NK-92 (cell line): Measurements from ENCODE around the gene PHC1.
"Not testable (repeated sequence)": the region's sequence is repeated elsewhere in the genome, so short reads cannot be mapped to it uniquely, and the experiment has no call there.

Source experiments
- DNase-seq: peaks from one replicate; lab custom pipeline; 2025; ENCODE audit not compliant: unreplicated experiment; lab: John Stamatoyannopoulos, UW

Gene PHC1

DNA sequence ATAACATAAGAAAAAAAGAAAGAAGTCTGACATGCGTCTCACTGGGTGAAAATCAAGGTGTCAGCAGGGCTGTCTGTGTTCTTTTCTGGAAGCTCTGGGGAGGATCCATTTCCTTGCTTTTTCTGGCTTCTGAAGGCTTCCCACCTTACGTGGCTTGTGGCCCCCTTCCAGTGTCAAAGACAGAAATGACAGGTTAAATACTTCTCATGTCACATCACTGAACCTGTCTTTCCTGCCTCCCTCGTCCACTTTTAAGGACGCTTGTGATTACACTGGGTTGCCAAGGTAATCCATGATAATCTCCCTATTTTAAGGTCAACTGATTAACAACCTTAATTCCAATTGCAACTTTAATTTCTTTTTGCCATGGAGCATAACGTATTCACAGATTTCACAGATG lies 4.6 kb upstream of the PHC1 start:
- no peak for DNase-seq

DNA sequence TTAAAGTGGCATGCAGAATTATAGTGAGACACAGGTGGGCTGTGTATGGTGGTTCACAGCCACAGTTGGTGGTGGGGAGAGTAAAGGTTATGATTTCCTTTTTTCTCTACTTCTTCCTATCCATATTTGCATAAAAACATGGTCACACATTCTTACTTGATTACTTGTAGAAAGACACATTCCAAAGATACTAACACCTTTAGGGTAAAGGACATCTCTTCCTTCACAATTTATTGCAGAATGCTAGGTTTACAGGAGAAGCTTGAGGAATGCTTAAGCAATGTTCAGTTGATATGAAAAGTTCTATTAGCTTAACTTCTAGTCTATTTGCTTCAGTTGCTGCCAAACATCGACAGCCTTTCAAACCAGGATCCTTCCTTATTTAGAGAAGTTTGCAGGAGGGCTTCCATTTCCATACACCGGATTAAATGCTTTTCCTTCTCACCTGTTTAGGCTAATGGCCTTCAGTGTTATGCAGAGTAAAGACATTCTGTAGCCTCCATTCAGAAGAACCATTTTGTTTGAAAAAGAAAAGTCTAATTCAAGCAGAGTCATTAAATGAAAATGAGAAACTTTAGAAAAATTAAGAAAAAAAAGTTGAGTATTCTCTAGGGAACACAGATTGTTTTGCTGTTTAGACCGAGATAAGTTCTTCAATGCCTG lies 2.6 kb upstream of the PHC1 start:
- no peak for DNase-seq

DNA sequence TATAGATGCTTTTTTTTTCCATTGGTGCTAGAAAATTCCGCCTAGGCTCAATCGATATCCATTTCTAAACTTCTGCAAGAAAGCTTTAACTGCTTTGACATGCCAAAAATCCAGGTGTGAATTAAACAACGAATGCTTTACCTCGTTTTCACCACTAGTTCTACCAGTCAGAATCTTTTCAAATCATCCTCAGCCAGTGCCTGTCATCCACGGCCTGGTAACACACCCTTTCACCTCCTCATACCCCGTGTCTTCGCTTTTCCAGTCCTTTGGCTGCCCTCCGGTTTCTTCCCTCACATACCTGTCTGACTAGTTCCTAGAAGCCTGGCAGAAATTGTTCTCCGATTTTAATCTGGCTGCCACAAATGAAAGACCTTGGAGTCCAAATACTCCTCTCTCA lies 1.4 kb upstream of the PHC1 start:
- DNase-seq: no peak

DNA sequence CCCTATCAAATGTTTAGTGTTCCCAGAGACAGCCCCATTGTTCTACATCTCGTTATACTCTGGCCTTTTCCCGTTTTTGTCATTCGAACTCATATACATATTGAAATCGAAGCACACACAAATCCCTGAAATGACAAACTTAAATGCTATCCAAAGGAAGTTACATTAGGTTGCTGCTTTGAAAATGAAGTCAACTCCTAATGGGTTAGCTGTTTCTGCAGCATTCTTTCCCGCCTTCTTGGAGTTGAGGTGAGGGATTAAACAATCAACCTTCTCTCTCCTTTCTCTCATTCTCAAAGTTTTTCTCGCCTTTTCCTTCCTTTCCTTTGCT lies 642 bp upstream of the PHC1 start:
- no peak for DNase-seq

DNA sequence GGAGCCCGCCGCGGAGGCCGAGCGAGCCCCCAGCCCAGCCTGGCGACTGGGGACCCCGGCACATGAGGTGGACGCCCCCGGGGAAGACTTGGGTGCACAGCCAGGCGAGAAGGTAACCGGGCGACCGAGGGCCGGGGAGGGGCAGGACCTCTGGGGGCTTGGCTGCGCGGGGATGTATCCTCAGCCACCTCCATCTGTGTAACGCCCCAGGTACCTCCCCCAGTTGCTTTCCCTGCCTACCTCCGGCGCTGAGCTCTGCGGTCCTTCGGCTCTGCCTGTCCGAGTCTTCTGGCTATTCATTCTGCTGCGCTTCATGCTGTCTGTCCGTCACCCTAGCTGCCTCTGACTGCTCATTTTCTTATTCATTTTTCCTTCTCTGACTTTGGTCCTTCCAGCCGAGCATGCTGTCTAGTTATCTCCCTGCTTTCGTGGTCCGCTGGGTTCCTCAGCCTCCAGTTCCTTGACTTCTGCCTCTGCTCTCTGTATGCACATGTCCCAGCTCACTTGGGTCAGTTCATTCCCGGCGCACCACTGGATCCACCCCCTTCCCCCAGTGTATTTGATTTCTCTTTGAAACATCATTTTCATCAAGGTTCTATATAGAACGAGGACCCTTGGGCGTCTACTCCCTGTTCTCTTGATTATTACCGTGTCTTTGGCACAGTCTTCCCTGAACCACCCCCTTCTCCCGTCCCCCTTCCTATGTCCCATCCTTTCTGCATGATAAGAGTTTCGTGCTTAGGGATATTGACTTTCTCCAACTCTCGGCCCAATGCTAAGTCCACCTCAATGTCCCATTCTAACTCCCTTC lies 612 bp downstream of the PHC1 start:
- no peak for DNase-seq

DNA sequence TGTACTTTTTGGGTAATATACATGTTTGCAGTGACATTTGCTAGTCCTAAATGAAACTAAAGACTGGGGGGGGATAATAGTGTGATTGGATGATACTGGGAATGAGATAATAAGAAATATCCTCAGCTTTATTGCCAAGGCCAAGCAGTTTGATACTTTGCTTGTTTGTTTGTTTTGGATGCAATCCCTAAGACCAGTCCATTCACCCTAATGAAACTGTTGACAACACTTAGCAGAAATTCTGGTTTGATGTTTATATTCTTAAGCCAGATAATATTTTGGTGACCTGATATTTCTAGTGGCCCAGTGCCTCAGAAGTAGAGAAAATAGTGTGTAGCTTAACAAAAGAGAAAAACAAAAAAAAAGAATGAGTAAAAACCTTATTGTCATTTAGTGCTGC lies 1.8 kb downstream of the PHC1 start:
- DNase-seq: no peak

DNA sequence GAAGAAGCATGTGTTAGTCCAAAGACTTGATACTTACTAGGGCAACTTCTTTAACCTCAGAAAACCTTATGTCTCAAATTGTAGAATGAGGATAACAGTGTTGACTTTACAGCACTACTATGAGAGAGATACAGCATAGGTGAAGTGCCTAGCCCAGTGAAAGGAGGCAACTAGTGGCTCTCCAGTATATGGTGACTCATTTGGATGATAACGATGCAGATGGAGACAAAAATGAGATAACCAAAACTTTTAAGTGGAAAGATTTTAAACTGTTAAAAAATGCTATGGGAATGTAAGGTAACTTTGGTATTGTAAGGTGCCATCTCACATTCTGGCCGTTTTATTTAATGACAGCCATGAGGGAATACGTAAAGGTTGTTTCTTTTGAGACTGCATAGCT lies 2.7 kb downstream of the PHC1 start:
- no peak for DNase-seq

DNA sequence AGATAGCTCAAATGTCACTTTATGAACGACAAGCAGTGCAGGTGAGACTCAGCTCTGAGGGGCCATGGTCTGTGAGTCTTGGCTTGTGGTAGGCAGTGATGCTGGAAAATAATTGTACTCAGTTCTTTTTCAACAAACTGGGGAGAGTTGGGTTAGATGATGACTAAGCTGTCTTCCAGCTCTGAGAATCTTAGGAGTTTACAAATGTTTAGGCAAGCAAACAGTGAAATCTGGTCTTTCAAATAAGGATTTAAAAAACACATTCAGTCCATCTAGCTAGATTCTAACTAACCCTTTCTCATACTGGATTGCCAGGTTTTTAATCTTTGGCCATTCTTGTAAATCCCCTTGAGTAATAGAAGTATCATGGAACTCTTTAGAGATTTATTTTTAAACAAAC lies 3.4 kb downstream of the PHC1 start:
- DNase-seq: no peak

DNA sequence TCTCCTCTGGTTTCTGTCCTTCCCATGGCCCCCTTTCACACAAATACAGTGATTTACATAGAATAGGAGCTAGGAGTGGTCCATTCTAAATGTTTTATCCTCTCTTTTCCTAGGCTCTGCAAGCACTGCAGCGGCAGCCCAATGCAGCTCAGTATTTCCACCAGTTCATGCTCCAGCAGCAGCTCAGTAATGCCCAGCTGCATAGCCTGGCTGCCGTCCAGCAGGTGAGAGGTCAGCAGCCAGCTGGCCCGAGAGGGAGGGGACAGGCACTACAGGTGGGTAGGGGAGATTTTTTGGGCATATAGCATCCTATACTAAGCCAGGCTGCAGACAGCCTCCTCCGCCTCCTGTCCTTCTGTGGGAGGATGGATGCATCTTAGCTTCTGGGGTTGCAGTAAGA lies 5.3 kb downstream of the PHC1 start:
- not testable (repeated sequence) for DNase-seq

DNA sequence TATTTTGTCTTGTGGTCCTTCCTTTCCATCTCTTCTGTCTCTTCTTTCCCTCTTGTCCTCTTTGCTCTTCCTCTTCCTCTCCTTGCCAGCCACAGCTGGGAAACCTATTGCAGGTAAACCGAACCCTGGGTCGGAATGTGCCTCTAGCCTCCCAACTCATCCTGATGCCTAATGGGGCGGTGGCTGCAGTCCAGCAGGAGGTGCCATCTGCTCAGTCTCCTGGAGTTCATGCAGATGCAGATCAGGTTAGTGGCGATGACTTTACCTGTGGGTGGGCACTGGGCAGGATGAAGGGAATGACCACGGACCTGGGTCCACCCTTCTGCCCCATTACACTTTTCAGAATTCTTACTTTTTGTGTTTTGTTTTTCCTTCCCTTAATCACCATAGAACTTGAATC lies 8.2 kb downstream of the PHC1 start:
- no peak for DNase-seq

DNA sequence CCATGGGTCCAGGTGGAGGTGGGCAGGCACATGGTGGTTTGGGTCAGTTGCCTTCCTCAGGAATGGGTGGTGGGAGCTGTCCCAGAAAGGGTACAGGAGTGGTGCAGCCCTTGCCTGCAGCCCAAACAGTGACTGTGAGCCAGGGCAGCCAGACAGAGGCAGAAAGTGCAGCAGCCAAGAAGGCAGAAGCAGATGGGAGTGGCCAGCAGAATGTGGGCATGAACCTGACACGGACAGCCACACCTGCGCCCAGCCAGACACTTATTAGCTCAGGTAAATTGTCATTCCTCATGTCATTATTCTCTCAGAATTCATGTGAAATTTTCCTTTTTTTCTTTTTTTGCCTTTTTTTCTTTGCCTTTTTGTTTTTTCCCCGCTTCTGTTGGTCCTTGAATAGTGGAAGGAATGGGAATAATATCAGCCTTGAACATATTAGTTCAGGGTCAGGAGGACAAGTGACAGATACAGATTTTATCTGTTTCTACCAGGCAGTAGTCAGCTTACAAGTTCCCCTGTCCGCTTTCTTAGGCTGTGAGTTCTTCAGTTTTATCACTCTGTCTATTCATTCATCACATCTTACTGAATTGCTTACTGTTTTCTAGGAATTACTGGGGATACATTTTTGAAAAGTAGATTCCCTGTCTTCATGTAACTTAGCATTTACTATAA lies 16.5 kb downstream of the PHC1 start:
- not testable (repeated sequence) for DNase-seq

DNA sequence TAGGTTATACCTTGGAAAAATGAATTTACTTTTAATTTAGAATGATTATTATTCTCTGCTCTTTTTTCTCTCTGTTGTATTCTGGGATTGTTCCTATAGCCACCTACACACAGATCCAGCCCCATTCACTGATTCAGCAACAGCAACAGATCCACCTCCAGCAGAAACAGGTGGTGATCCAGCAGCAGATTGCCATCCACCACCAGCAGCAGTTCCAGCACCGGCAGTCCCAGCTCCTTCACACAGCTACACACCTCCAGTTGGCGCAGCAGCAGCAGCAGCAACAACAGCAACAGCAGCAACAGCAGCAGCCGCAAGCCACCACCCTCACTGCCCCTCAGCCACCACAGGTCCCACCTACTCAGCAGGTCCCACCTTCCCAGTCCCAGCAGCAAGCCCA lies 18.2 kb downstream of the PHC1 start:
- not testable (repeated sequence) for DNase-seq

DNA sequence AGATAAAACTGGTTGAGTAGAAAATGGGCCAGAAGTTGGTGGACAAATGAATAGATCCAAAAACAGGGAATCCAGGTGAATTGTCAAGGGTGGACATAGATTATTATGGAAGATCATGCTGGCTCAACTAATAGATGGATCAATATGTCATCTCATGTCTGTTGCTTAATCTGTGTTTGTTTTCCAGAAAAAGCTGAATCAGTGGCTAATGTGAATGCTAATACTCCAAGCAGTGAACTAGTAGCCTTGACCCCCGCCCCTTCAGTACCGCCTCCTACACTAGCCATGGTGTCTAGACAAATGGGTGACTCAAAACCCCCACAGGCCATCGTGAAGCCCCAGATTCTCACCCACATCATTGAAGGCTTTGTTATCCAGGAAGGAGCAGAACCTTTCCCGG lies 19.8 kb downstream of the PHC1 start:
- DNase-seq: not testable (repeated sequence)

DNA sequence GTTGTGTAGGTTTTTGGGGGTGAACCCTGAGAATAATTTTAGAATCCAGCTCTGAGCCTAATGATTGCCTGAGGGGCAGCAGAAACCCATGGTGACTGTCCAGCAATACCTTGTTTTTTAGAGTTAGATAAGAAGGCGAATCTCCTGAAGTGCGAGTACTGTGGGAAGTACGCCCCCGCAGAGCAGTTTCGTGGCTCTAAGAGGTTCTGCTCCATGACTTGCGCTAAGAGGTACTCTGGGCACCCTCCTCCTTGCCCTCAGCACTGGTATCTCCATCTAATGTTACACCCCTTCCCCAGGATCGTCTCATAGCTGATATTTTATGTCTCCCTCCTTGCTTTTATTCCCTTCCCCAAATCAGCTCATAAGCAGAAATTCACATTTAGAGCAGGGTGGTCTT lies 22.4 kb downstream of the PHC1 start:
- no peak for DNase-seq

DNA sequence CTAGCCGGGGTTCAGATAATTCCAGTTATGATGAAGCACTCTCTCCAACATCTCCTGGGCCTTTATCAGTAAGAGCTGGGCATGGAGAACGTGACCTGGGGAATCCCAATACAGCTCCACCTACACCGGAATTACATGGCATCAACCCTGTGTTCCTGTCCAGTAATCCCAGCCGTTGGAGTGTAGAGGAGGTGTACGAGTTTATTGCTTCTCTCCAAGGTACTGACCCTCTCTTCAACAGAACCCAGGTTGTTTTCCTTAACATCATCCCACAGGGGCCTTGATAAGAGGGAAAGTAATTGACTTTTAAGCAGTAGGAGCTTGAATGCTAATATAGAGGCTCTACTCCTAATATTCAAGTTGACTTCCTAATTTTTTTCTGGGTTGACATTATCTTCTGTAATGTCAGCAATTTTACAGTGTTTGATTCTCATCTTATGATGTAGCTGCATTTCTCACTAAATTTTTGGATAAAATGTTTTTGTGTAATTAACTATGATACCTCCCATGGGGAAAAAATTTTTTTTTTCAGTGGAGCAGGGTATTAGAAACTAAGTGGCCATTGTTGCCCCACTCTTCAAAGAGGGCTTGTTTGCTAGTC lies 23.6 kb downstream of the PHC1 start:
- DNase-seq: not testable (repeated sequence)

DNA sequence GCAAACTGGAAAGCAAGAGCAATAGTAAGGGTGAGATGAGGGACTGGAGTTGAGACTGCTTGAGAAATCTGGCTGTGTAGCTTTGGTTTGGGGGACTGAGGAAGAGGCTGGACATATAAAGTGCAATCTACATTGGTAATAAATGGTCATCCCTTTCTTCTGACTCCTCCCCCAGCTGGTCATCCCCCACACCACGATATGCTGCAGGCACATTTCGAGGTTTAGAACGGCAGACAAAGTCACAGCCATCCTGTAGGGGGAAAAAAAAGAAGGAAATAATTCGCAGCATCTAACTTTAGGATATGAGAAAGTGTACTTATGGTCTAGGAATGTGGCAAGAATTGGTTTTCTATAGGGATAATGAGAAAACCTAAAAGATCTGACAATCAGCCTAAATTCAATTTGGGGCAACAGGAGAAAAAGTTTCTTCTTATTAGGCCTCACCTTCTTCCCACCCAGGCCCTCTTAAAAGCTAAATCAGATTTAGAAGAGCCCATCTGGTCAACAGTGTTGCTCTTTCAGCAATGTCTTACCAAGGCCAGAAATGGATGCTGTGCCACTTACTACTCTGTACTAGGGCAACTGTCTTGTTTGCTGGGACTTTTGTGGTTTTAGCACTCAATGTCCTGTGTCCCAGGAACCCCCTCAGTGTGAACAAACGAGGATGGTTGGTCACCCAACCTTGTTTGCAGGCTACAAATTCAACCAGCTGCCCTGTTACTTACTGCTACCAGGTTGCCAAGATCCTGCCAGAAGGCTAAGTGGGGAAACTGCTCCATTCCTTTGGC lies 27.6 kb downstream of the PHC1 start:
- DNase-seq: no peak

DNA sequence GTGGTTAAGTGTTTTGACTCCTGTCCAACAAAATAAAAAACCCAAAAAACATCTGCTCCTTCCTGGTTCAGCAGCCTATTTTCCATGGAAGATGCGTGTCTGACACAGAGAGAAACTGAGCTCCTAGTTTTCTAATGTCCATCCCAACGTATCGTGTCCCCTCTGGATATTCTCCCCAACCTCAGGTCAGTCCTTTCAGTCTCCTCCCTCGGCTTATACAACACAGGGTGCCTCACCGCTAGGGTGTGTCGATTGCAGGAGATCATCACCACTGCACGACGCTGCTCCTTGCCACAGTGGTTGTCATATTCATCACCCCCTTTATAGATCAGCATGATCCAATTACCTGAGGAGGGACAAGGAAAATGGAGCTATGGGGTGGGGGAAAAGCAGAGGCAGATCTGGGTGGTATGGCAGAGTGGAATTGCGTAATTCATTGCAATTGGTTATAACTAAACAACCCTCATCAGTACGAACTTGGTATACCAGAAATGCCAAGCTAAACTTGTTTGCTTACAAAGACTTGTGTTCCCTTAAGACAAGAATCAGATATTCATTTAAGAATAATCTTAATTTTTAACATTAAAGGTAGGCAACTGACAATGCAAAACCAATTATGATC lies 29.4 kb downstream of the PHC1 start:
- no peak for DNase-seq

DNA sequence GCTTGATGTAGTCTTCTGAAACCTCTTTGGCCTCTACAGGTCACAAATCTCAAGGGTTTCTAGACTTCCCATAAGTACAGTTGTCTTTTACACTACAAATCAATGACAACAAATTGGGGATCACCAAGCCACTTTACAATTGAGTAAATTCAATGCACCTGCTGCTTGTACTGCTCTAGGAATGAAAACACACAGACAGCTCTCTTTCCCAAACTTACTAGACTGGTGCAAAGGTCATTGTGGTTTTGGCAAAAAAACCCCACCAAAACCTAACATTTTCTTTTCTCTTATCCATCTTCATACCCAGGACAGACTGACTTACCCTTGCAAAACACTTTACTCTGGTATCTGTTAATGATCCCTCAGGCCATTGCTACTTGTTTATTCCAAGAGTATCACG lies 32.4 kb downstream of the PHC1 start:
- DNase-seq: no peak

DNA sequence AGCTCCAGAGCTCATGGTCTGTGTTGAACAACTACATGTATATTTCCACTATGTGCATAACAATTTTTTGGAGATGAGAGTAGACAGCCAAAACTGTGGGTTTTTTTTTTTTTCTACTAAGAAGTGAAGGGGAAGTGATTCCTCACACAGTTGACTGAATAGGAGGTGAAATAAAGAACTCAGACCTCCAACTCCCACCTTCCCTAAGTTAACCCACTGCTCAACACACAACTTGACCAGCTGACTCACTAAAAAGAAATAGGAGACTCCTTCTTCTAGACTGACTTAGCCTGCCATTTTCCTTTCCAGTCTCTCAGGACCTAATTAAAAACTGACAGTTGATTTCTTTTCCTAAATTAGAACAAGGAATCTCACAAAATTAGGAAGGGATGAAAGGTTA lies 33.4 kb downstream of the PHC1 start:
- no peak for DNase-seq

DNA sequence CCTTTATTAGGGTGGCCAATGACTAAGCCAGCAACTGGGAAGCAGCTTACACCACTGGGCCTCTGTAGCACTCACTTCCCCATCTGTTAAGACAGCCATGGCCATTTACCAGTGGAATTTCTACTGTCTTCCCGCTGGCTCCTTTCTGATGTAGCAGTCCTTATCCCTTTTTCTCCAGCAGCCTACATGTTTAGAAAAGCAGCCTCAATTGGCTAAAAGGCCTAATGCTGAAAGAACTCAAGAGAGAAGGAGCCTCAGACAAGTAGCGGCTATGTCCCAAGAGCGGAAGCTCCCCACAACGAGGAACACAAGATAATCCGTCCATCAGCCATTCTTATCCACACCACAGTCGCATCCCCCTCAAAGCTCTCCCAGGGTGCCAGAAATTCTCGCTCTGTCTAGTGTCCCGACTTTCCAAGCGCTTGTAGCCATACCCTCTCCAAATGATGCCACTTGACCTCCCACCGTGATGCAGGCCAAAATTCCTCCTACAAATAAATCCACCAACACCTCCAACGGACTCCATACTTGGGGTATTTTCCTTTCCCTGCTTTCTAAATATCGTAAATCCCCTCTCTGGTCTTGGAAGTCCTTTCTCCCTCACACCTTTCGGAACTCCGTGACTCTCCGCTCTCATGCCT lies 34.5 kb downstream of the PHC1 start:
- DNase-seq: no peak
